ENCODE results near the gene ASTN2.
"Not testable (repeated sequence)": the region's sequence is repeated elsewhere in the genome, so short reads cannot be mapped to it uniquely, and the experiment has no call there.

Gene ASTN2

GRCh38 chr9:116467740-116468351, 947.0 kb downstream of the ASTN2 start:
- no peak for DNase-seq

GRCh38 chr9:116466271-116467235, 948.3 kb downstream of the ASTN2 start:
- no peak for DNase-seq

- no peak for DNase-seq
Observed at GRCh38 chr9:116465576-116466270, 949.1 kb downstream of the ASTN2 start.

GRCh38 chr9:116464987-116465571, 949.8 kb downstream of the ASTN2 start:
- DNase-seq, result no peak

GRCh38 chr9:116464423-116464822, 950.4 kb downstream of the ASTN2 start:
- no peak for DNase-seq

GRCh38 chr9:116461632-116462031, 953.2 kb downstream of the ASTN2 start:
- no peak for DNase-seq

- DNase-seq, result no peak
Observed at GRCh38 chr9:116460026-116460425, 954.8 kb downstream of the ASTN2 start.

GRCh38 chr9:116459576-116459975, 955.3 kb downstream of the ASTN2 start:
- DNase-seq, result no peak

- DNase-seq, result no peak
Observed at GRCh38 chr9:116456490-116457088, 958.3 kb downstream of the ASTN2 start.

- not testable (repeated sequence) for DNase-seq
Observed at GRCh38 chr9:116454539-116454938, 960.3 kb downstream of the ASTN2 start.

- DNase-seq, result no peak
Observed at GRCh38 chr9:116453785-116454184, 961.1 kb downstream of the ASTN2 start.

GRCh38 chr9:116452634-116453033, 962.2 kb downstream of the ASTN2 start:
- no peak for DNase-seq

GRCh38 chr9:116452227-116452626, 962.6 kb downstream of the ASTN2 start:
- no peak for DNase-seq

- no peak for DNase-seq
Observed at GRCh38 chr9:116451500-116452115, 963.2 kb downstream of the ASTN2 start.

GRCh38 chr9:116450378-116451139, 964.3 kb downstream of the ASTN2 start:
- DNase-seq, result no peak

GRCh38 chr9:116449949-116450348, 964.9 kb downstream of the ASTN2 start:
- no peak for DNase-seq

GRCh38 chr9:116448431-116448830, 966.4 kb downstream of the ASTN2 start:
- no peak for DNase-seq

GRCh38 chr9:116447934-116448333, 966.9 kb downstream of the ASTN2 start:
- no peak for DNase-seq

- no peak for DNase-seq
Observed at GRCh38 chr9:116442528-116442927, 972.3 kb downstream of the ASTN2 start.

GRCh38 chr9:116437411-116438370, 977.2 kb downstream of the ASTN2 start:
- no peak for DNase-seq

Data from SW 1271 (cell line).